HCEC 1CT (cell line): ENCODE measurements around the gene PTPRN2.
"Not testable (repeated sequence)": the region's sequence is repeated elsewhere in the genome, so short reads cannot be mapped to it uniquely, and the experiment has no call there.

Experiments
- DNase-seq: peaks from one replicate; pipeline ENCODE4 v3.0.0-alpha.2; 2017

Gene PTPRN2

DNA sequence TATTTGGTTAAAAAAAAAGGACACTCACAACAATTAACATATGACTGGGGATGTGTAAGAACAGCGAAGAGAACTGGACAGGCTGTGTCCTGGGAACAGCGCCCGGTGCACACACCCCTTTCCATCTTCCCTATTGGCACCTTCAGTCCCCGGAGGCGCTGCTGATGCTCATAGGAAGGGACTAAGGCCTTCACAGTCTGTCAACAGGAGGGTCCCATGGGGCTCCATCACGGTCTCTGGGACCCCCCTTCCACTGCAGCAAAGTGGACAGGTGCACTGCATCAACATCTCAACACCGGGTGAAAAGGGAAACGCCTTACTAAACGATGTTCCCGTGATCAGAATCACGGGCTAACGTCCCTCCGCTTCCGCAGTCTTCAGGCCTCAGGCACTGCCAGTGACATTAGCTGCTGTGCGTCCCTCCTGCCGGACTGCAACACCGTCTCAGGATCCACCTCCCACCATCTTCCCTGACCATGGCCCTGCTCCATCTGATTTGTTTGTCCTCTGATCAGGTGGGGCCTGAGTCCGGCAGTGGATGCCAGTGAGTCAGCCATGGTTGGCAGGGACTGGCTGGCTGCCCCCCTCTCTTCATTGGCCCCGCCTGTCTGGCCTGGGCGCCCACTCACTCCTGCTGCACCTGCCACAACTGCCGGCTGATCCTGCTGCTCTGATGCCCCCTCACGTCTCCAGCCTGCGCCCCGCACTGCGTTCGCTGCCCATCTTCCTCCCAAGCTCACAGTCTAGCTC, 636.1 kb downstream of the PTPRN2 start:
- no peak for DNase-seq

DNA sequence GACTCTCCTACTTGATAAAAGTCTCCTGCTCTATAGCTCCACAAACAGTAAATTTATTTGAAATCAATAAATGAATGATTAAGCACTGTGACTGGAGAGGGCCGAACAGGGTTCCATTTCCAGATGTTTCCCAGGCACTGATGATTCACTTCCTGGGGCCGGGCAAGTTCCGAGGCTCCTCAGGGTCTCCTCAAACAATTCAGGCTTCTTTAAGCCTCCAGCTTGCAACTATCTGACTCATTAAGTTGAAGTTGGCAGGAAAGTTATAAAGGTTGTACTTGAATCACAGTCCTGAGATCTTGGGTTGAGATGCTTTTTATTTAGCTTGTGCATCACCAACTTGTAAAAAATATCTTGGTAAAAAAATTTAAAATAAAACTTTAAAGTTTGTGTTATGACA, 637.9 kb downstream of the PTPRN2 start:
- no peak for DNase-seq

DNA sequence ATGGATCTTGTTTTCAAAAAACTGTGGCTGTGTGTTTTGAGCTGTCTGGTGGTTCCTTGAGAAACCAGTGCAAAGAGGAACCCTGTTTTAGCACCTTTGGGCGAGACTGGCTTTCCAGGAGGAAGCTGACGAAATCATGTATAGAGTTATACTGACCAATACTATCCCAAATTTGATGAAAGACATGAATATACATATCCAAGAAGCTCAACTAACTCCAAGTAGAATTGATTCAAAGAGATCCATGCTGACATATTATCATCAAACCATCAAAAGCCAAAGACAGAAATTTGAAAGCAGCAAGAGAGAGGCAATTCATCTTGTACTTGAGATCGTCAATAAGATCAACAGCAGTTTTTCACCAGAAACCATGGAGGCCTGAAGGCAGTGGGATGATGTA, 640.1 kb downstream of the PTPRN2 start:
- no peak for DNase-seq

DNA sequence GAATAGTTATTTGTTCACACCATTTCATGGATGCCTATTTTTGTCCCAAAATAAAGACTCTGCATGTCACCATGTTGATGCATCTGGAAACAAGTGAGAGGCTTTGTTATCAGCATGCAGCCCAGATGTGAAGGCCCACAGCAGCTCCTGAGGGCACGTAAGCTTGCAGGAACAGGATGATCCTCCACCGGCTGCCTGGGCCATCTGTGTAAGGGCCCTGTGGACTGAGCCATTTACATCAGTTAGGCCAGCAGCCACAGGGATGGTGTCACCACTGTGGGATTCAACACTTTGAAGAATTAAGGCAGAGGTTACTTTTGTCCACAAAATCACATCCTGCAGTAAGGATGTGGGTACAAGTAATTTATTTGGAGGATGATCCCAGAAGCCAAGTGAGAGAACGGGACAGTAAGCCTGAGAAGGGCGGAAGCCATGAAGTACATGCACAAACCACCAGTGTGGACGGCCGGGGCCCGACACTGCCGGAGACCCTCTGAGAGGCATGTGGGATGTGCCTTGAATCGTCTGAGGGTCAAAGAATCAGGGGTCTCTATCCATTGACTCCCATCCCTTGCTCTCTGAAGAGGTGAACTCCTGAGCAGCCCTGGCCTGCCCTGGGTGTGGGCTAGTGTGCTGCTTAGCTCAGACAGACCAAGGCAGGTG, 641.1 kb downstream of the PTPRN2 start:
- no peak for DNase-seq

DNA sequence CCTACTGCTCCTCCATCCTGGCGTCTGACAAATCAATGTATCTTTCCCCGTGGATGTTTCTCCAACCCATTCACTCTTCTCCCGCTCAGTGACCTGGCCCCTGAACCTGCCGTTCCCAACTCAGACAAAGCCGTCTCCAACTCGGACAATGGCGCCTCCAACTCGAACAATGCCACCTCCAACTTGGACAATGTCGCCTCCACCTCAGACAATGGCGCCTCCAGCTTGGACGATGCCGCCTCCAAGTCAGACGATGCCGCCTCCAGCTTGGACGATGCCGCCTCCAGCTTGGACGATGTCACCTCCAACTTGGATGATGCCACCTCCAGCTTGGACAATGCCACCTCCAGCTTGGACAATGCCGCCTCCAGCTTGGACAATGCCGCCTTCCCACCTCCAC, 642.2 kb downstream of the PTPRN2 start:
- DNase-seq = no peak

DNA sequence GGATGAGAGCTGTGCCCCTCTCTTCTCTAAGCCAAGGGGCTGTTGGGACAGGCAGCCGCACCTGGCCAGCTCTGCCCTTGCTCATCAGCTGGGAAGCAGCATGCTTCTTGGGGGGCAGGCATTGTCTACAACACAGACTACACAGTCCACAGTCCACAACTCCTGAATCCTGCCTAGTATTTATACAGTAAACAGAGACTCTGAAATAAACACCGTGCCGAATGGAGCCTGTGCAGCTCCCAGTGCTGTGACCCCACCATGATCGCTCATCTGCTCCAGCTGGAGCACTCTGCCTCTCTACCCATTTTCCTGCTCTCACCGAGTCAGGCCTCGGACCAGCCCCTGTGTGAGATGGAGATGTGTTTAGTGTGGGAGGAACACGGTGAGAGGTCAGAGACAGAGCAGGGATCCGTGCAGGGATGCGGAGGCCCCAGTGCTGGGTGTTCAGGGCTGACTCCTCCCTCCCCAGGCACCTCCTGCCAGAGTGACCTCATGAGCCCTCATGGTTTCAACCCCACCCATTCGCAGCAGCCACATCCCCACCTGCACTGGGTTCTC, 642.8 kb downstream of the PTPRN2 start:
- DNase-seq = no peak

DNA sequence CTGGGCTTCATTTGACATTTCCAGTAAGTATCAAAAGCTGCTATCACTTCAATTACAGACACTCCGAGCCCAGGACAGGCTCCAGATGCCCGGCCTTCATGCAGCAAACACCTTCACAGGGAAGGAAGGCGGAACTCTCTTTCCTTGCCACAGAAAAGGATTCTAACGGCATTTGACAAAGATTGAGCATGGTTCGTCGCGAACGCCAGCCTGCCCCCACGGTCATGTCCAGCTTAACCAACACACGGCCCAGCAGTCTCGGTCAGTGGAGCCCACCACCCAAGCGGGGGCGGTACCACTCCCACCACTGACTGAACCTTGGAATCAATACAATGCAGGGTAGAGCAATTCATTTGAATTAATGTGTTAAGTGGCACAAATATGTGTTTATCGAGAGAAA, 643.6 kb downstream of the PTPRN2 start:
- DNase-seq = no peak

DNA sequence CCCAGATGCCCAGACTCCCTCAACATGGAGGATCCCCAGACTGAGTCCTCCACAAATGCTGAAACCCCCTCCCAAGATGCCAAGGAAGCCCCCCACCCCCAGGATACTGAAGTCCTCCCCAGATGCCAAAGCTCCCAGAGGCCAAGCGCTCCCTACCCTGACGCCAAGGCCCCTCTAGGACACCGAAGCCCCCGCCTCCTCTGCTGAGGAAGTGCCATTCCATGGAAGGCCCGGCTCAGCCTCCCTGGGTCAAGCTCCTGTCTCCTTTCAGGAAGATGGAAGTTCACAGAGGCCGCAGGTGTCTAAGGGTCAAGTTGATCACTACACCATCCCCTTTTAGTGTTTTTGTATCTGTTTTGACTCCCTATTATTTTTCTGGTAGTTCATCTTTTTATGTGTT, 644.1 kb downstream of the PTPRN2 start:
- no peak for DNase-seq

DNA sequence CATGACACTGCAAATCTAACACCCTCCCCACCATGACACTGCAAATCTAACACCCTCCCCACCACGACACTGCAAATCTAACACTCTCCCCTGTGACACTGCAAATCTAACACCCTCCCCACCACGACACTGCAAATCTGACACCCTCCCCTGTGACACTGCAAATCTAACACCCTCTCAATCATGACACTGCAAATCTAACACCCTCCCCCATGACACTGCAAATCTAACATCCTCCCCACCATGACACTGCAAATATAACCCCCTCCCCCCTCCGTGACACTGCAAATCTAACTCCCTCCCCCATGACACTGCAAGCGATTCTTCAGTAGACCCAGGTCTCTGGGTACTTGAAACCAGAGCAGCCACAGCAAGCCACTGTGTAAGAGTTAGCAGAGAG, 646.4 kb downstream of the PTPRN2 start:
- no peak for DNase-seq

DNA sequence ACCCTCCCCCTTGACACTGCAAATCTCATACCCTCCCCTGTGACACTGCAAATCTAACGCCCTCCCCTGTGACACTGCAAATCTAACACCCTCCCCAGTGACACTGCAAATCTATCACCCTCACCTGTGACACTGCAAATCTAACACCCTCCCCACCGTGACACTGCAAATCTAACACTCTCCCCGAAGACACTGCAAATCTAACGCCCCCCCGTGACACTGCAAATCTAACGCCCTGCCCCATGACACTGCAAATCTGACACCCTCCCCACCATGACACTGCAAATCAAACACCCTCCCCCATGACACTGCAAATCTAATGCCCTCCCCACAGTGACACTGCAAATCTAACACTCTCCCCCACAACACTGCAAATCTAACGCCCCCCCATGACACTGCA, 647.1 kb downstream of the PTPRN2 start:
- no peak for DNase-seq

DNA sequence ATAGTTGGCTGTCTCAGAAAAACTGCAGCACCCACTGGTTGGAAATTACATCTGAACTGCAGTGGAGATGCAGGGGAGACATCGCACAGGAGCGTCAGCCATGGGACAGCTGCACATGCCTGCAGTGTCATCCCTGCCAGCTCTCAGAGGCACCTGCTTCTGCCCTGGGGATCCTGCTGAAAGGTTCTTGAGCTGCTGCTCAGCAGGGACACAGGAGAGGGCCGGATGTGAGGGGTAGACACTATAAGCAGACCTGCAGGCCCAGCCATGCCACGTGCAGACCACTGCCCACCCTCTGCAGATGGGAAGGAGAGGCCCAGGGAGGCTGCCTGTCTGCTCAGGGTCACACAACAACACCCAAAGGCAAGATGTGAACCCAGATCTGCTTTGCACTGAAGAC, 649.4 kb downstream of the PTPRN2 start:
- no peak for DNase-seq

DNA sequence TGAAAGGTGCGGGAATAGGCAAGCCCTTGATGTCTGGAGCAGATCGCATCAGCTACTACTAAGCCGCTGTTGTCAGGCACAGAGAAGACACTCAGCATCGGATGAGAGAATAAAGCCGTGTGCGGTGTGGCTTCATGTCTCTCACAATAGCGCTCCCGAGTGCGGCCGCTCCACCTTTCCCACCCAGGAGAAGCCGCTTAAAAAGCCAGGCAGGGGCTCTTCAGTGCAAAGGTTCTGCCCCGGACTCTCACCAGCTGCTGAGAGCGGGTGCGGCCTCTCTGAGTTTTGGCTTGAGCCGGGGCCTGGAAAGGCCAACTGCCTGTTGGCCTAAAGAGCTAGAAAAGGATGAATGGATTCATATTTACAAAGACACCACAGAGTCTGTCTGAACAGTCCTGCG, 650.2 kb downstream of the PTPRN2 start:
- DNase-seq = no peak

DNA sequence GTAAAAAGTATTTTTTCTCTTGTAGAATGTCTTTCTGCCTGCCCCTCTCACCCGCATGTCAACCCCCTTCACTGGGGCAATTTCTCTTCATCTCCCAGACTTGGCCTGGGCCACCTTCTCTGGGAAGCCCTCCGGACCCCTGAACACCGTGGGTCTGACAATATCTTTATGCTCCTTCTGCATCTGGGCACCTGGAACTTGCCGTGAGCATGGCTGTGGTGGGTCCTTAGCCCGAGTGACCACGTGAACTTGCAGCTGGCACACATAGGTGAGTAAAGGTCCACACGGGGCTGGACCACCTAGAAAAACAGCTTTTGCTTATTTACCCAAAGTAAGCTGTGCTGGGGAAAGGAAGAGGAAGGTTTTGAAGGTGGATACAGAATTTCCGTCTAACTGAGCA, 650.6 kb downstream of the PTPRN2 start:
- DNase-seq = no peak

DNA sequence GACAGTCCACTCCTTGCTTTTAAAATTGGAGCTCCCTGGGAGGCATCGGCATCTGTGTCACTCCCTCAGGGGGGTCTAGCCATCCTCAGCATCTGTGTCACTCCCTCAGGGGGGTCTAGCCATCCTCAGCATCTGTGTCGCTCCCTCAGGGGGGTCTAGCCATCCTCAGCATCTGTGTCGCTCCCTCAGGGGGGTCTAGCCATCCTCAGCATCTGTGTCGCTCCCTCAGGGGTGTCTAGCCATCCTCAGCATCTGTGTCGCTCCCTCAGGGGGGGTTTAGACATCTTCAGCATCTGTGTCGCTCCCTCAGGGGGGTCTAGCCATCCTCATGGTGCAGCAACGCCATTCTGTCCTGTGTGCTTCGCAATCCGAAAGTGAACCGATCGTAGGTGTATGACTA, 651.9 kb downstream of the PTPRN2 start:
- not testable (repeated sequence) for DNase-seq

DNA sequence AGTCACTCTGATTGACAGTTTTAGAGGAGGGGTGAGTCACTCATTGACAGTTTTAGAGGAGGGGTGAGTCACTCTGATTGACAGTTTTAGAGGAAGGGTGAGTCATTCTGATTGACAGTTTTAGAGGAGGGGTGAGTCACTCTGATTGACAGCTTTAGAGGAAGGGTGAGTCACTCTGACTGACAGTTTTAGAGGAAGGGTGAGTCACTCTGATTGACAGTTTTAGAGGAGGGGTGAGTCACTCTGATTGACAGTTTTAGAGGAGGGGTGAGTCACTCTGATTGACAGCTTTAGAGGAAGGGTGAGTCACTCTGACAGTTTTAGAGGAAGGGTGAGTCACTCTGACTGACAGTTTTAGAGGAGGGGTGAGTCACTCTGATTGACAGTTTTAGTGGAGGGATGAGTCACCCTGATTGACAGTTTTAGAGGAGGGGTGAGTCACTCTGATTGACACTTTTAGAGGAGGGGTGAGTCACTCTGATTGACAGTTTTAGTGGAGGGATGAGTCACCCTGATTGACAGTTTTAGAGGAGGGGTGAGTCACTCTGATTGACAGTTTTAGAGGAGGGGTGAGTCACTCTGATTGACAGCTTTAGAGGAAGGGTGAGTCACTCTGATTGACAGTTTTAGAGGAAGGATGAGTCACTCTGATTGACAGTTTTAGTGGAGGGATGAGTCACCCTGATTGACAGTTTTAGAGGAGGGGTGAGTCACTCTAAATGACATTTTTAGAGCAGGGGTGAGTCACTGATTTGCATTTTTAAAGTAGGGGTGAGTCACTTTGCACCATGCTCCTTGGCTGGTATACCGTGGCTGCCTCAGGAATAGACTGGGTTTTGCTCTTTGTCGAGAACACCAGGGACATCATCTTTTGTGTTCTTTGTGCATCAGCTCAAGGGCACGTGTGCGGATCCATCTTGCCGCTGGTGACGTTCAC, 654.1 kb downstream of the PTPRN2 start:
- DNase-seq = not testable (repeated sequence)

DNA sequence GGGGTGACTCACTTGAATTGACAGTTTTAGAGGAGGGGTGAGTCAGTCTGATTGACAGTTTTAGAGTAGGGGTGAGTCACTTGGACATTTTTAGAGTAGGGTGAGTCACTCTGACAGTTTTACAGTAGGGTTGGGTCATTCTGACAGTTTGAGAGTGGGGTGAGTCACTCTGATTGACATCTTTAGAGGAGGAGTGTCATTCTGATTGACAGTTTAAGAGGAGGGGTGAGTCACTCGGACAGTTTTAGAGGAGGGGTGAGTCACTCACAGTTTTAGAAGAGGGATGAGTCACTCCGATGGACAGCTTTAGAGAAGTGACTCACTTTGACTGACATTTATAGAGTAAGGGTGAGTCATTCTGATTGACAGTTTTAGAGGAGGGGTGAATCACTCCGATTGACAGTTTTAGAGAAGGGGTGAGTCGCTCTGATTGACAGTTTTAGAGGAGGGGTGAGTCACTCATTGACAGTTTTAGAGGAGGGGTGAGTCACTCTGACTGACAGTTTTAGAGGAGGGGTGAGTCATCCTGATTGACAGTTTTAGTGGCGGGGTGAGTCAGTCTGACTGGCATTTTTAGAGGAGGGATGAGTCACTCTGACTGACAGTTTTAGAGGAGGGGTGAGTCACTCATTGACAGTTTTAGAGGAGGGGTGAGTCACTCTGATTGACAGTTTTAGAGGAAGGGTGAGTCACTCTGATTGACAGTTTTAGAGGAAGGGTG, 655.0 kb downstream of the PTPRN2 start:
- DNase-seq = peak; percentile 2

DNA sequence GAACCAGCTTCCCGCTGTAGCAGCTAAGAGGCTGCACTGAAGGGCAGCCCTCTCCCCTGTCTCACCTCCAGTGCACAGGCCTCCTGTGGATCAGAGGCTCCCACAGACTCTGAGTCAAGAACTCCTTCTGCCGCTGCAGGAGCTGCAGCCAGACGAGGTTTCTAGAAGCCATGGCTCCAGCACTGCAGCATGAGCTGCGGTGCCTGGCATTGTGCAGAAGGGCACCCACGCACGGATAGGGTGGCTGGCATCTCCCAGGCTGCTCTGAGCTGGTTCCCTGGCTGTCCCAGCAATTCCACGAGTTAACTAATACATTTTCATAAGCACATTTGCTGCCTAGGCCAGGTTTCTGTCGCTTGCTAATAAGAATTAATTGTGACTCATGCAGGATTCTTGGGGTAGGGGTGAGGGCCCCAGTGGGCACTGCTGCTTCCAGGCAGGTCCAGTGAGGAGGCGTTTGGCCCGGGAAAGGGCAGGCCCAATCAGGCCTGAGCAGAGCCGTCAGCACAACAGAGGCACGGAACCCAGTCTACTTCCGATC, 656.6 kb downstream of the PTPRN2 start:
- DNase-seq = no peak

DNA sequence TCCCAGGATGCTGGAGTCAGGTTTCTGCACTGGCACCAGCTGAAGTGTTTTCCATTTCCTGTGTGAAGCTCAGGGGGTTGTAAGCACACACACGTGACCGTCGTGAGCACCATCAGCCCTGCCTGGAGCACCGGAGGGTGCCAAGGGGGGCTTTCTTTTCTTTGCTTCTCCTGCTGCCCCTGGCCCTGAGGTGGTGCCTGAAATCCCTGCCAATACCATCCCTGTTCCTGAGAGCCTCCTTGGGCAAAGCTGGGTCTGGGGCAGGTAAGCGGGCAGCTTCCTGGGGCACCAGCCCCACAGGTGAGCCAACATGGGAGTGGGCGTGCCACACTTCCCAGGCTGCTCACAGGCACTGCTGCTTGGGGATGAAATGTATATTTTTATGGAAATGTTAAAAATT, 657.2 kb downstream of the PTPRN2 start:
- DNase-seq = no peak

DNA sequence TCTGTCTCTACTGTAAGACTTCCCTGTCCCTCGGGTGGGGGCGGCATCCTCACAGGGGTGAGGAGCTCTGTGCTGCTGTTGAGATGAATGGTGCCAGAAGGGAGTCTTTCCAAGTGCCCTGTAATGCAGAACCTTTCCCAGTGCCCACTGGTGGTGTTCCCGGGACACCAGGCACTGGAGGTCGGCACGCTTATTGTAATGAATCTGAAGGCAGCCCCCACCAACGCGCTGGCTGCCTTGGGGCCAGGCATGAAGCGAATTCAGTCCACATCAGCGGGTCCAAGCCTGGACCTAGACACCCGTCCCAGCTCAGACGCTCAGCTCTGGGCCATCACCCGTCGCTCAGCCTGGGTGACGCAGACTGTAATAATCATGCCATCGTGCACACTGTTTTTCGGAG, 658.0 kb downstream of the PTPRN2 start:
- DNase-seq = no peak

DNA sequence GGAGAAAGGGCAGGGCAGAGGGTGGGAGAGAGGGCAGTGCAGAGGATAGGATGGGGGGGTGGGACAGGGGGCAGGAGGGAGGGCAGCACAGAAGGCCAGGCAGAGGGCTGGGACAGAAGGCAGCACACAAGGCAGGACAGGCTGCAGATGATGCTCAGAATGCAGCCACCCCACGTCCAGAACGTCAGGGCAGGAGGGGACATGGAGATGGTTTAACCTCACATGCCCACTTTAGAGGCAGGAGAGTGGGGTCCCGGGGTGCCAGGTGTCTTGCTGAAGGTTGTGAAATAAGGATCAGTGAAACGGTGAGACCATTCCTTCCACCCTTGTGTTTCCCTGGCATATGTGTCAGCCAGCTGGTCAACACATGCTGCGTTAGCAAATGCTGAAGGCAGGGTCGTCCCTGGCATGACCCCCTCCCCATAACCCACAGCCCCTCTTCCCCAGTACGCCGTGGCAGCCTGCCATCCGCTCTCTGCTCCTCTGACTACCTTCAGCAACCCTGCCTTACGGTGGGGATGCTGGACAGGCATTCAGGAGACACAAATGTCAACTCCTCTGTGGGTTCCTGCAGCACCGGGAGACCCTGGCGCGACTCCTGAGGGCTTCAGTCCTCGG, 658.7 kb downstream of the PTPRN2 start:
- DNase-seq = no peak

DNA sequence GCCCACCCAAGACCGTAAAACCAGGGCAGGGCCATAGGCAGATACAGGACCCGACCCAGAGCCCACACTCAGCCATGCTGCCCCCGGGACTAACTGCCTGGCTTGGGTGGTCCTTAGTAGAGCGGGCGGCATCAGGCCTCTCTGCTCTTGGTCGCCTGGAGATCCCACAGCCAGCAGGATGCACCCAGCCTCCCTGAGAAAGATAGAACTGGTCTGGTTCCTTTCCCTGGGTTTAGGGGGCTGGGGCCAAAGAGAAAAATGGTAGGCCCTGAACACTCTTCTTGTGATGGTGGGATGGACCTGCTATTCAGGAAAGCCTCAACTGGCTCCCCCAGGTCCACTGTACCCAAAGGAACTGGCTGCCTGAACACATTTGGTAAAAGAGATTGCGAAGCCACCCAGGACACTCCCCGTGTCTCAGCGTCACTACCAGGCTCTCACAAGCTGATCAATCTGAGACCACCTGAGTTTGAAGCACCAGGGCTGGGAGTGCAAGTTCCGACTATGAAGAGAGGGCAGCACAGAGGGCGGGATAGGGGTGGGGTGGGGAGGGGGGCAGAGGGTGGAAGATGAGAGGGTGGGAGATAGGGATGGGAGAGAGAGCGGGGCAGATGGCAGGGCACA, 659.3 kb downstream of the PTPRN2 start:
- DNase-seq = no peak
